Nephron (organoid): ENCODE measurements around the gene LRCH1.

ENCODE experiments used
- H3K27ac Mint-ChIP-seq, 3 experiments: 2 replicates each; pipeline ENCODE4 v1.8.0; 2020; ENCODE audit warnings: mixed read lengths in 3 of 3, mild to moderate bottlenecking in 2 of 3, moderate library complexity in 1 of 3
- H3K27me3 Mint-ChIP-seq: 2 replicates; pipeline ENCODE4 v1.8.0; 2021; ENCODE audit warnings: low read depth, mild to moderate bottlenecking, moderate library complexity, mixed read lengths
- H3K36me3 Mint-ChIP-seq: 2 replicates; pipeline ENCODE4 v1.8.0; 2020; ENCODE audit warnings: low read depth, mixed read lengths
- H3K4me1 Mint-ChIP-seq: 2 replicates; pipeline ENCODE4 v1.8.0; 2020; ENCODE audit warnings: mixed read lengths
- H3K4me3 Mint-ChIP-seq, 3 experiments: 2 replicates each; pipeline ENCODE4 v1.8.0; 2020; ENCODE audit warnings: mild to moderate bottlenecking in 3 of 3, mixed read lengths in 3 of 3, moderate library complexity in 2 of 3
- H3K9me3 Mint-ChIP-seq: 2 replicates; pipeline ENCODE4 v1.8.0; 2020; ENCODE audit warnings: mixed read lengths
- TF ChIP-seq, protein P1 (sequence below), 3 experiments: fragments of 200-600 bp; sonication (generic); IDR thresholded peaks; one replicate each; pipeline ENCODE4 v1.5.0; 2021; ENCODE audit warnings: antibody characterized with exemption in 3 of 3; ENCODE audit not compliant: unreplicated experiment in 3 of 3

Gene LRCH1

DNA sequence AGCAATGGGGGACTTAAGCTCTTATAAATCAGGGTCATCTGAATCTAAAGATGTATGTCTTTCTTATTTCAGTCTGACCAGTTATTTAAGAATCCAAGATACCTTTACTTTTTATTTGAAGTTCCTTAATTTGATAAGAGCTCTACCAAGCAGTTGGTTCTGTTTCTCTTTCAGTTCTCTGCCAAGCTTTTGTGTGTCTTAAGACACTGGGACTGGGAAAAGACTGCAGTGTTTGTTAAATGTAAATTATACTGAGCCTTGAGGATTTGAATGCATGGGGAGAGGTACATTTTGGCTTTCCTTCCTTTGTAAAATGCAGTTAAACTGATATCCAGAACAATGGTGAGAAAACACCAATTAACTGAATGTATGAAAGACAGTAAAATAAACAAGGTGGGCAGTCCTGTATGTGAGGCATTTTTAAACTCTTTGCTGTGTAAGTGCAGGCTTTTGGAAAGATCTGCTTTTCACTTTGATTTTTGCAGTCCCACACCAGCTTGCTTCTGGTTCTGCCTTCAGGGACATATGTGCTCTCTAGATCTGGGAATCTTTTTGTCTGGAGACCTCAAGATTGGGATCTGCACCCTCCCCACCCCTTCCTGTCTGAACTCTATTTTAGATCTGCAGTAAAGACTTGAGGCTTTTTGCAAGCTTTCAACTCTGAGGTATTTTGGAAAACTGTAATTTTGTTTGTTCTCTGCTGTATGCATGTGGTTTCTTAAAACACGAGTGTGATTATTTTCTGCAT, 77.6 kb downstream of the LRCH1 start:
- Mint-ChIP-seq H3K36me3 (peaks cover under 1% of the 10 kb centered on the region), H3K4me3 (no peak overlapping the region), H3K27ac (peak overlapping the region; percentile 62 to 76 (median 65)), H3K4me1 (peaks cover 60% of the 10 kb centered on the region), H3K27me3 (no peaks in the 10 kb centered on the region), H3K9me3 (no peaks in the 10 kb centered on the region)
- TF ChIP-seq, protein P1, sequence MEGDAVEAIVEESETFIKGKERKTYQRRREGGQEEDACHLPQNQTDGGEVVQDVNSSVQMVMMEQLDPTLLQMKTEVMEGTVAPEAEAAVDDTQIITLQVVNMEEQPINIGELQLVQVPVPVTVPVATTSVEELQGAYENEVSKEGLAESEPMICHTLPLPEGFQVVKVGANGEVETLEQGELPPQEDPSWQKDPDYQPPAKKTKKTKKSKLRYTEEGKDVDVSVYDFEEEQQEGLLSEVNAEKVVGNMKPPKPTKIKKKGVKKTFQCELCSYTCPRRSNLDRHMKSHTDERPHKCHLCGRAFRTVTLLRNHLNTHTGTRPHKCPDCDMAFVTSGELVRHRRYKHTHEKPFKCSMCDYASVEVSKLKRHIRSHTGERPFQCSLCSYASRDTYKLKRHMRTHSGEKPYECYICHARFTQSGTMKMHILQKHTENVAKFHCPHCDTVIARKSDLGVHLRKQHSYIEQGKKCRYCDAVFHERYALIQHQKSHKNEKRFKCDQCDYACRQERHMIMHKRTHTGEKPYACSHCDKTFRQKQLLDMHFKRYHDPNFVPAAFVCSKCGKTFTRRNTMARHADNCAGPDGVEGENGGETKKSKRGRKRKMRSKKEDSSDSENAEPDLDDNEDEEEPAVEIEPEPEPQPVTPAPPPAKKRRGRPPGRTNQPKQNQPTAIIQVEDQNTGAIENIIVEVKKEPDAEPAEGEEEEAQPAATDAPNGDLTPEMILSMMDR (IDR thresholded peaks at IDR 0.05; ENCODE audit: unreplicated experiment in 3 of 3): no peak

DNA sequence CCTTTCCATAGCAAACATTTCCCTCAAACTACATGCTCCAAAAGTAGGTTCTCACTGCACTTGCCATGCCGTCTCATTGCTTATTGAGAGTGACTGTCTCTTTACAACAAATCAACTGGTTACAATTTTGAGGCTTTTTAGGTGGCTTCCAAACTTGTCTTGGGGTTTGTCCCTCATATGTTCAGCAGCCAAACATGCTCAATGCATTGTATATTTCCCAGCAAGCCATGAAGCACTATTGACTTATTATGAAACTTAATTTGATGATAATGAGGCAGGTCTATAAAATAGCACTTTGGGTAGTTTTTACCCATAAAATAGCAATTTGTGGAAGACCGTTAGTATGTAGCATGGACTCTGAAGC, 78.2 kb downstream of the LRCH1 start:
- Mint-ChIP-seq H3K4me1 (peaks cover 60% of the 10 kb centered on the region), H3K27me3 (no peaks in the 10 kb centered on the region), H3K36me3 (peaks cover 4% of the 10 kb centered on the region), H3K4me3 (no peak overlapping the region), H3K9me3 (no peaks in the 10 kb centered on the region), H3K27ac (peak overlapping the region; percentile 62 to 76 (median 65))
- TF ChIP-seq, protein P1 (IDR thresholded peaks at IDR 0.05; ENCODE audit: unreplicated experiment in 3 of 3): no peak

DNA sequence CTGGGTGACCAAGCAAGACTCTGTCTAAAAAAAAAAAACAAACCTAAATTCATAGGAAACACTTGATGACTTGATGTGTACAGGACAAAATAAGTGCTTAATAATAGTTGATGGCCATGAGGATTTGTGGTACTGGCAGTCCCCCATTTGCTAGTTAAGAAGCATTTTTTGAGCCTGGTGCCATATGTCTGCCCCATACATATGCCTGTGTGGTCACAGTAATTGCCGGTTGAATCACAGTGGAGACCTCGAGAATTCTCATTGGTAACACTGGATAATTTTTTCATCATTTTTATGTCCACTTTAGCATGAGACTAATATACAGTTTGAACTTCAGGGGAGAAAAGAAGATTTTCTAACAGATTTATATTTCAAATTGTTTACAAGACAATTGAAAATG, 79.2 kb downstream of the LRCH1 start:
- H3K36me3 Mint-ChIP-seq: peaks cover 4% of the 10 kb centered on the region
- H3K4me3 Mint-ChIP-seq: no peak overlapping the region
- no peaks in the 10 kb centered on the region for H3K27me3 Mint-ChIP-seq
- H3K4me1 Mint-ChIP-seq: peaks cover 66% of the 10 kb centered on the region
- H3K9me3 Mint-ChIP-seq: no peaks in the 10 kb centered on the region
- TF ChIP-seq, protein P1 (IDR thresholded peaks at IDR 0.05; ENCODE audit: unreplicated experiment in 3 of 3): no peak
- H3K27ac Mint-ChIP-seq: no peak overlapping the region

DNA sequence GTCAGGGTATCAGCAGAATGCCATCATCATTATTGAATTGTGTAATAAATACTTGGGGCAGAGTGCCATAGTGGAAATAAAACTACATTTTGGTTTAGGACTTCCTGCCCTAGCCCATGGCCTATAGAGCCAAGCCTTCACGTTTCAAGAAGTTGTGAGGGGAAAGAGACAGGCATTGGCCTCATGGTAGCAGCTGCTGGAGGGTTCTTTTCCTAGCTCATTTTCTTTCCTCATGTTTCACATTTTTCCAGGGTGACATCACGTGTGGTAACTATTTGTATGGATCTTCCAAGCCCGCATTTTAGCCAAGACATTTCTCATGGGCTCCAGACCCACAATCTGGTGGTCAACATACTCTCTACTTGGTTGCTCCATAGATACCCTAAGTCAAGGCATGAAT, 80.4 kb downstream of the LRCH1 start:
- H3K27ac Mint-ChIP-seq: peak overlapping the region; percentile 24 to 50 (median 39)

DNA sequence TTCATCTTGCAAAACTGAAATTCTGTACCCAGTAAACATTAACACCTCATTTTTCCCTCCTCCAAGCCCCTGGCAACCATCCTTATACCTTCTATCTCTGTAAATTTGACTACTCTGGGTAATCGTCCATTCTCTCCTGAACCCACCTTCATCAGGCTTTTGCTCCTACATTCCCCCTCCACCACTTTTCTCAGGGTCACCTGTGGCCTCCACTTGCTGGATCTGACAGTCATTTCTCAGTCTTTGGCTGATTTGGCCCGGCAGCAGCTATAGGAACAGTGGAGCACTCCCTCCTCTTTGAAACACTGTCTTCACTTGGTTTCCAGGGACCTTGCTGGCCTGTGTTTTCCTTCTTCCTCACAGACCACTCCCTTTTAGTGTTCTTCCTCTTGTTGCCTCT, 83.5 kb downstream of the LRCH1 start:
- no peak overlapping the region for H3K4me3 Mint-ChIP-seq
- TF ChIP-seq, protein P1 (IDR thresholded peaks at IDR 0.05; ENCODE audit: unreplicated experiment in 3 of 3): no peak
- H3K4me1 Mint-ChIP-seq: peaks cover 69% of the 10 kb centered on the region
- no peaks in the 10 kb centered on the region for H3K27me3 Mint-ChIP-seq
- H3K9me3 Mint-ChIP-seq: no peaks in the 10 kb centered on the region
- H3K27ac Mint-ChIP-seq: no peak overlapping the region
- peaks cover 4% of the 10 kb centered on the region for H3K36me3 Mint-ChIP-seq

More for the DNA sequence above, 80.4 kb downstream of the LRCH1 start:
- no peaks in the 10 kb centered on the region for H3K9me3 Mint-ChIP-seq
- H3K27me3 Mint-ChIP-seq: no peaks in the 10 kb centered on the region
- H3K4me3 Mint-ChIP-seq: no peak overlapping the region
- H3K36me3 Mint-ChIP-seq: peaks cover 4% of the 10 kb centered on the region
- TF ChIP-seq, protein P1 (IDR thresholded peaks at IDR 0.05; ENCODE audit: unreplicated experiment in 3 of 3): no peak
- H3K4me1 Mint-ChIP-seq: peaks cover 65% of the 10 kb centered on the region

DNA sequence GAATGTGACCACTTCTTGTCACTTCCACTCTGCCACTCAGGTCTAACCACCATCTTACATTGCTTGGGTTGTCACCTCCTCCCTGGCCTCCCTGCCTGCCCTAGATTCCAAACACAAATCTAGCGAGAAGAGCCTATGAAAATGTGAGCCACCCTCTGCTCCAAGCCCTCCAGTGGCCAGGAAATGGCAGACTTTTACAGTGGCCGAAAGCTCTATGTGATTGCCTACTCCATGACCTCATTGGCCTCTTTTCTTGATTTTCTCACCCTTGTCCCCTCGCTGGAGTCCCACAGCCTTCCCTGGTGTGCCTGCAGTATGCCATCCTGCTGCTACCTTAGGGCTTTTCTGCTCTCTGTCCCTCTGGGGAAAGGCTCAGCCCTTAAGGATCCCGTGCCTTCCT, 84.2 kb downstream of the LRCH1 start:
- Mint-ChIP-seq H3K9me3 (no peaks in the 10 kb centered on the region), H3K27me3 (no peaks in the 10 kb centered on the region), H3K36me3 (peaks cover 4% of the 10 kb centered on the region), H3K27ac (peak overlapping the region in 2 of 3 experiments; percentile 14 to 34), H3K4me1 (peaks cover 73% of the 10 kb centered on the region), H3K4me3 (no peak overlapping the region)
- TF ChIP-seq, protein P1 (IDR thresholded peaks at IDR 0.05; ENCODE audit: unreplicated experiment in 3 of 3): no peak
